AG04450 (cell line): ENCODE measurements around the gene PARD6B. TPM values are rescaled to one million over a fixed set of nuclear protein-coding genes. Genes with fewer than 3 reads are reported as not detected.
A peak's percentile ranks its signal among the peaks of the same experiment; 100 is the strongest.

Experiments
- CTCF ChIA-PET: fragments of 300-600, 350-600 bp; formaldehyde crosslinking; extraction: SDS; loops from one replicate; lab custom pipeline; 2022; ENCODE audit warnings: antibody characterized with exemption, inconsistent platforms; lab: Charles Lee
- POLR2A ChIA-PET: fragments of 350-600 bp; formaldehyde crosslinking; extraction: SDS; loops from one replicate; lab custom pipeline; 2021; ENCODE audit warnings: antibody characterized with exemption, inconsistent platforms; lab: Yijun Ruan, JAX
- DNase-seq: peaks from one replicate; pipeline ENCODE4 v3.0.0-alpha.2; 2011; ENCODE audit warnings: low read depth, low spot score
- H3K27ac ChIP-seq: one replicate; pipeline ENCODE4 v1.5.1; 2012; ENCODE audit warnings: low read depth, low read length, control low read depth
- H3K27me3 ChIP-seq: one replicate; pipeline ENCODE4 v1.6.0; 2012; ENCODE audit warnings: low read length; ENCODE audit not compliant: control insufficient read depth, insufficient read depth
- H3K4me3 ChIP-seq: 2 replicates; pipeline ENCODE4 v1.5.1; 2011; ENCODE audit warnings: mild to moderate bottlenecking, low read depth, low read length, control low read depth
- H3K9me3 ChIP-seq: 2 replicates; pipeline ENCODE4 v1.5.1; 2012; ENCODE audit warnings: low read length; ENCODE audit not compliant: control insufficient read depth, insufficient read depth
- CTCF ChIP-seq: IDR thresholded peaks from 2 replicates; pipeline ENCODE4 v1.5.1; 2011; ENCODE audit warnings: low read depth, low read length, control low read depth, inconsistent platforms
- polyA plus RNA-seq: library from polyadenylated mRNA; depleted of rRNA; stranded (reverse); fragments of >200 nt; gene quantifications from 2 replicates; pipeline ENCODE4 v1.2.3, GENCODE V29; 2011

The PARD6B gene
- polyA plus RNA-seq, 1 experiment, result 0.71 TPM

GRCh38 chr20:50786703-50787102 lies 55.3 kb downstream of the PARD6B start:
- no peak for TF ChIP-seq CTCF

GRCh38 chr20:50787181-50787580 lies 55.8 kb downstream of the PARD6B start:
- H3K4me3 ChIP-seq, result no peak overlapping the region
- TF ChIP-seq CTCF, result no peak
- CTCF ChIA-PET, result interaction anchor here (0.6 to 9.2 kb wide), 19 partner anchors 8 to 587 kb away, joined by 3 to 201 read pairs (median 5); partner anchors contain the start of gene ADNP
- no peak overlapping the region for H3K27ac ChIP-seq
- no peaks in the 10 kb centered on the region for H3K9me3 ChIP-seq
- no peak for DNase-seq
- POLR2A ChIA-PET, result no interaction called here
- no peaks in the 10 kb centered on the region for H3K27me3 ChIP-seq

More at GRCh38 chr20:50786703-50787102, 55.3 kb downstream of the PARD6B start:
- Histone ChIP-seq H3K9me3 (no peaks in the 10 kb centered on the region), H3K27ac (no peak overlapping the region), H3K27me3 (no peaks in the 10 kb centered on the region), H3K4me3 (no peak overlapping the region)
- ChIA-PET POLR2A (no interaction called here), CTCF (interaction anchor here (0.6 to 5.6 kb wide), 7 partner anchors 37 to 295 kb away, joined by 3 to 43 read pairs (median 4); no protein-coding TSS in a partner anchor)
- no peak for DNase-seq

- no peaks in the 10 kb centered on the region for H3K27me3 ChIP-seq
- POLR2A ChIA-PET, result interaction anchor here (0.7 to 0.8 kb wide), 6 partner anchors 23 to 1012 kb away, joined by 3 to 12 read pairs (median 4); partner anchors contain the start of gene PTPN1
- CTCF ChIA-PET, result interaction anchor here (0.6 to 9.2 kb wide), 29 partner anchors 9 to 601 kb away, joined by 3 to 201 read pairs (median 5); partner anchors contain the start of gene ADNP
- DNase-seq, result peak; percentile 53
- no peak overlapping the region for H3K4me3 ChIP-seq
- H3K27ac ChIP-seq, result no peak overlapping the region
- no peaks in the 10 kb centered on the region for H3K9me3 ChIP-seq
- TF ChIP-seq CTCF, result peak; percentile 75
Measured at GRCh38 chr20:50788045-50788991, 56.9 kb downstream of the PARD6B start.

GRCh38 chr20:50789968-50790650 lies 58.7 kb downstream of the PARD6B start:
- DNase-seq, result no peak
- no peak for TF ChIP-seq CTCF
- ChIA-PET CTCF (interaction anchor here (0.6 to 9.2 kb wide), 27 partner anchors 8 to 611 kb away, joined by 3 to 201 read pairs (median 4); partner anchors contain the start of genes ADNP, DPM1 and MOCS3), POLR2A (interaction anchor here (0.6 to 1.6 kb wide), 5 partner anchors 71 to 1289 kb away, joined by 3 to 11 read pairs (median 7); partner anchors contain the start of genes ADNP, DPM1 and MOCS3)
- H3K27ac ChIP-seq, result peak overlapping the region; percentile 75
- H3K9me3 ChIP-seq, result no peaks in the 10 kb centered on the region
- no peaks in the 10 kb centered on the region for H3K27me3 ChIP-seq
- H3K4me3 ChIP-seq, result no peak overlapping the region
